Trophoblast cell (in vitro differentiated cells and primary cell): ENCODE results near the gene KCND3.

Experiments used
- DNase-seq, 2 donors: peaks; one replicate each; pipeline ENCODE4 v3.0.0-alpha.2; 2016
- H2AFZ ChIP-seq: 2 replicates; pipeline ENCODE4 v1.6.1; 2013; ENCODE audit warnings: low read length, moderate library complexity, mild to moderate bottlenecking; ENCODE audit not compliant: insufficient read depth, poor library complexity
- H2AK5ac ChIP-seq: 2 replicates; pipeline ENCODE4 v1.6.1; 2013; ENCODE audit warnings: mild to moderate bottlenecking, low read length
- H2BK120ac ChIP-seq: 2 replicates; pipeline ENCODE4 v1.6.1; 2013; ENCODE audit warnings: low read length, mild to moderate bottlenecking, moderate library complexity; ENCODE audit not compliant: insufficient read depth, poor library complexity
- H2BK12ac ChIP-seq: 2 replicates; pipeline ENCODE4 v1.6.1; 2013; ENCODE audit warnings: mild to moderate bottlenecking, low read length, moderate library complexity
- H2BK5ac ChIP-seq: 2 replicates; pipeline ENCODE4 v1.6.1; 2013; ENCODE audit warnings: low read length, low read depth, moderate library complexity, mild to moderate bottlenecking; ENCODE audit not compliant: poor library complexity
- H3K14ac ChIP-seq: 2 replicates; pipeline ENCODE4 v1.6.1; 2013; ENCODE audit warnings: mild to moderate bottlenecking, low read length
- H3K18ac ChIP-seq: 2 replicates; pipeline ENCODE4 v1.6.1; 2013; ENCODE audit warnings: mild to moderate bottlenecking, low read length
- H3K23ac ChIP-seq: 2 replicates; pipeline ENCODE4 v1.6.1; 2013; ENCODE audit warnings: low read length
- H3K27ac ChIP-seq: 2 replicates; pipeline ENCODE4 v1.5.1; 2013; ENCODE audit warnings: low read depth, mild to moderate bottlenecking, inconsistent platforms, low read length, moderate library complexity
- H3K27me3 ChIP-seq: 2 replicates; pipeline ENCODE4 v1.6.1; 2013; ENCODE audit warnings: inconsistent platforms, mild to moderate bottlenecking, low read length, moderate library complexity; ENCODE audit not compliant: insufficient read depth
- H3K36me3 ChIP-seq, 2 experiments: 1 replicate in 1 of 2; 2 replicates in 1 of 2; pipeline ENCODE4 v1.6.1; 2013; ENCODE audit warnings: low read length in 2 of 2, mild to moderate bottlenecking in 2 of 2, moderate library complexity in 1 of 2; ENCODE audit not compliant: insufficient read depth in 2 of 2, control insufficient read depth in 1 of 2
- H3K4ac ChIP-seq: 2 replicates; pipeline ENCODE4 v1.6.1; 2013; ENCODE audit warnings: low read depth, mild to moderate bottlenecking, low read length, moderate library complexity
- H3K4me1 ChIP-seq, 2 experiments: 1 replicate in 1 of 2; 2 replicates in 1 of 2; pipeline ENCODE4 v1.6.1; 2013; ENCODE audit warnings: low read length in 2 of 2, mild to moderate bottlenecking in 2 of 2, moderate library complexity in 1 of 2; ENCODE audit not compliant: insufficient read depth in 2 of 2, control insufficient read depth in 1 of 2
- H3K4me2 ChIP-seq: 2 replicates; pipeline ENCODE4 v1.6.1; 2013; ENCODE audit warnings: inconsistent platforms, mild to moderate bottlenecking, low read length, moderate library complexity
- H3K4me3 ChIP-seq: 2 replicates; pipeline ENCODE4 v1.5.1; 2013; ENCODE audit warnings: mild to moderate bottlenecking, low read depth, low read length, inconsistent platforms
- H3K79me1 ChIP-seq: one replicate; pipeline ENCODE4 v1.6.1; 2013; ENCODE audit warnings: low read length
- H3K79me2 ChIP-seq: 2 replicates; pipeline ENCODE4 v1.6.1; 2013; ENCODE audit warnings: low read length, mild to moderate bottlenecking; ENCODE audit not compliant: control insufficient read depth, insufficient read depth, poor library complexity
- H3K9ac ChIP-seq: 2 replicates; pipeline ENCODE4 v1.6.1; 2013; ENCODE audit warnings: mild to moderate bottlenecking, low read length
- H3K9me3 ChIP-seq: 2 replicates; pipeline ENCODE4 v1.6.1; 2013; ENCODE audit warnings: low read depth, mild to moderate bottlenecking, control low read depth, inconsistent platforms, low read length; ENCODE audit not compliant: insufficient read depth
- H4K12ac ChIP-seq: 2 replicates; pipeline ENCODE4 v1.6.1; 2013; ENCODE audit warnings: low read depth, mild to moderate bottlenecking, low read length, moderate library complexity
- H4K8ac ChIP-seq: 2 replicates; pipeline ENCODE4 v1.6.1; 2013; ENCODE audit warnings: low read depth, mild to moderate bottlenecking, low read length, moderate library complexity
- H4K91ac ChIP-seq: one replicate; pipeline ENCODE4 v1.6.1; 2013; ENCODE audit warnings: low read depth, mild to moderate bottlenecking, low read length, moderate library complexity
- WGBS: extraction: QIAGEN DNeasy Blood & Tissue Kit; methylation state at CpG from one replicate; pipeline ENCODE4 v1.1.7; 2013; ENCODE audit warnings: missing lambda C conversion rate; ENCODE audit not compliant: insufficient read length, insufficient coverage; ENCODE audit errors: extremely low coverage; 5-methylcytosine and 5-hydroxymethylcytosine counted together

KCND3 gene

GRCh38 chr1:111835514-111835913 lies 154.0 kb downstream of the KCND3 start:
- Histone ChIP-seq H3K4me2 (no peak overlapping the region), H4K91ac (no peak overlapping the region), H3K9me3 (no peaks in the 10 kb centered on the region), H3K79me2 (no peaks in the 10 kb centered on the region), H2BK12ac (no peak overlapping the region), H3K18ac (no peak overlapping the region), H3K4ac (no peak overlapping the region), H2BK5ac (no peak overlapping the region), H4K8ac (no peak overlapping the region), H2BK120ac (no peak overlapping the region), H3K4me3 (no peak overlapping the region), H3K27ac (no peak overlapping the region), H4K12ac (no peak overlapping the region), H3K27me3 (no peaks in the 10 kb centered on the region), H2AK5ac (no peak overlapping the region), H3K9ac (no peak overlapping the region), H3K4me1 (no peaks in the 10 kb centered on the region), H3K36me3 (no peaks in the 10 kb centered on the region), H2AFZ (no peak overlapping the region), H3K23ac (no peak overlapping the region), H3K79me1 (no peaks in the 10 kb centered on the region), H3K14ac (no peak overlapping the region)
- no CpG with 5 or more reads among the region's 3 CpGs for WGBS
- no peak for DNase-seq

GRCh38 chr1:111834956-111835355 lies 154.5 kb downstream of the KCND3 start:
- Histone ChIP-seq H3K27ac (no peak overlapping the region), H3K4ac (no peak overlapping the region)

GRCh38 chr1:111833334-111833733 lies 156.1 kb downstream of the KCND3 start:
- Histone ChIP-seq H4K12ac (no peak overlapping the region), H3K36me3 (no peaks in the 10 kb centered on the region), H3K14ac (no peak overlapping the region), H2BK5ac (no peak overlapping the region), H3K4me1 (no peaks in the 10 kb centered on the region), H4K8ac (no peak overlapping the region), H3K79me2 (no peaks in the 10 kb centered on the region), H4K91ac (no peak overlapping the region), H3K4me2 (no peak overlapping the region), H3K23ac (no peak overlapping the region), H3K27me3 (no peaks in the 10 kb centered on the region), H2AK5ac (no peak overlapping the region), H2BK12ac (no peak overlapping the region), H2BK120ac (no peak overlapping the region), H3K4me3 (no peak overlapping the region), H2AFZ (no peak overlapping the region), H3K4ac (no peak overlapping the region), H3K9me3 (no peaks in the 10 kb centered on the region), H3K79me1 (no peaks in the 10 kb centered on the region), H3K18ac (no peak overlapping the region), H3K9ac (no peak overlapping the region), H3K27ac (no peak overlapping the region)
- no CpG with 5 or more reads among the region's 4 CpGs for WGBS
- peak in 1 of 2 donors; percentile 10 for DNase-seq

More at GRCh38 chr1:111834956-111835355, 154.5 kb downstream of the KCND3 start:
- no peak overlapping the region for H2BK12ac ChIP-seq
- no peak overlapping the region for H3K4me2 ChIP-seq
- no peak for DNase-seq
- H4K91ac ChIP-seq, result no peak overlapping the region
- no peak overlapping the region for H3K4me3 ChIP-seq
- no peak overlapping the region for H2BK120ac ChIP-seq
- no CpG with 5 or more reads among the region's 5 CpGs for WGBS
- no peak overlapping the region for H2AFZ ChIP-seq
- H3K79me2 ChIP-seq, result no peaks in the 10 kb centered on the region
- no peak overlapping the region for H4K8ac ChIP-seq
- no peaks in the 10 kb centered on the region for H3K9me3 ChIP-seq
- H3K79me1 ChIP-seq, result no peaks in the 10 kb centered on the region
- H2AK5ac ChIP-seq, result no peak overlapping the region
- H4K12ac ChIP-seq, result no peak overlapping the region
- no peaks in the 10 kb centered on the region for H3K4me1 ChIP-seq
- H3K36me3 ChIP-seq, result no peaks in the 10 kb centered on the region
- no peak overlapping the region for H3K18ac ChIP-seq
- H2BK5ac ChIP-seq, result no peak overlapping the region
- no peak overlapping the region for H3K23ac ChIP-seq
- H3K9ac ChIP-seq, result no peak overlapping the region
- no peak overlapping the region for H3K14ac ChIP-seq
- no peaks in the 10 kb centered on the region for H3K27me3 ChIP-seq

GRCh38 chr1:111832521-111833155 lies 156.8 kb downstream of the KCND3 start:
- DNase-seq, result no peak
- Histone ChIP-seq H2BK12ac (no peak overlapping the region), H2AFZ (no peak overlapping the region), H3K14ac (no peak overlapping the region), H3K27ac (no peak overlapping the region), H4K8ac (no peak overlapping the region), H2BK5ac (no peak overlapping the region), H3K4ac (no peak overlapping the region), H4K91ac (no peak overlapping the region), H3K4me1 (no peaks in the 10 kb centered on the region), H3K18ac (no peak overlapping the region), H3K9me3 (no peaks in the 10 kb centered on the region), H3K9ac (no peak overlapping the region), H4K12ac (no peak overlapping the region), H3K27me3 (no peaks in the 10 kb centered on the region), H3K79me2 (no peaks in the 10 kb centered on the region), H2BK120ac (no peak overlapping the region), H3K79me1 (no peaks in the 10 kb centered on the region), H3K4me2 (no peak overlapping the region), H2AK5ac (no peak overlapping the region), H3K4me3 (no peak overlapping the region), H3K23ac (no peak overlapping the region), H3K36me3 (no peaks in the 10 kb centered on the region)
- no CpG with 5 or more reads among the region's 10 CpGs for WGBS
